ENCODE data around the gene CKAP5.
"Not testable (repeated sequence)": the region's sequence is repeated elsewhere in the genome, so short reads cannot be mapped to it uniquely, and the experiment has no call there.

CKAP5 gene

DNA sequence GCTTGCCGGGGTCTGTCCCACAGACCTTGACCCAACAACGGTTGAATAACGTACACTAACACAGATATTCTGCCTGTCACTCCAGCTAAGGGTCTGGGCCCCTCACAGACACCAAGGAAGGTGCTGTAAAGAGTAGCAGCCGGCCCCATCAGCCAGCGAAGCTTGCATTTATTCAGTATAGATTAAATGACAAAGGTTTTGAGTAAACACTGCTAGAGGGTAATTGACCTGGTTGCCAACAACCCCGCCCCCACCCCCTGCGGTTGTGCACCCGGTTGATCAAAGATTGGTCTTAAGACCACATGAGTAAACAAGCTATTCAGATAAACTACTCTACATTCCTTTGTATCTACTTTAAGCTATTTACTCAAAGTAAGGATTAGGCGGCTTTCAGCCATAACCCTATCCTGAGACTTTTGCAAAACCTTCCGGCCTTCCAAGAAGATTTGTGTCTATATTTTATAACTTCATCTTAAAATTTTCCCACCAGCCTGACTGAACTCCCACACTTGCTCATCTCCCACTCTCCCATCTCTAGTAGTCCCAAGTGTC is 4.8 kb upstream of the CKAP5 start:
- no peak for DNase-seq

DNA sequence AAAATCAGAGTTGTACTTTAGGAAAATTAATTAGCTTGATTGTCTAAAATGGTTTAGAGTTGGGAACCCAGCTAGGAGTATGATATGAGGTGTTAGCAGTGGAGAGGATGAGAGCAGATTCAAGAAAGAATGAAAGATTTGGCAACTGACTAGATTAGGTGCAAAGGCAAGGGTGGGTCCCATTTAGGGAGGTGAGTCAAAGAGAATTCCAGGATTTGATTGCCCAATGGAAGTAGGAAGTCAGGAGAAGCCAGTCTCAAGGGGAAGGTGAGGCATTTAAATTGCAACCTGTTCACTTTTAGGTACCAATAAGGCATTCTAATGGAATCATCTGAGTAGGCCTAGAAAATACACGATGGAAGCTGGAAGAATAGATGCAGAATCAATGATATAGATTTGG is 3.6 kb upstream of the CKAP5 start:
- DNase-seq, result no peak

DNA sequence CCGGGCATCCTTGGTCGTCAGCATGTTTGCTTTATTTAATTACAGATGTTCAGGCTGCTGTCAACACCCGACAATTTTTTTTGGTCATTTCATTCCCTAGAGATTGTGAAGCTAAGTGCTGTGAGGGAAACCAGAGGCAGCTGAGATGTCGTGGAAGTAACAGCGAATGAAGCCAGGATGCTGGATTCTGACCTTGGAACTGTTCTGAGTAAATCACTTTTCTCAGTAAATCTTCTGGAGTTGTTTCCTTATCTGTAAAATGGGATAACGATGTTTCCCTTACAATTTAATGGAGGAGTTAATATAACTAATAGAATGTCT is 390 bp upstream of the CKAP5 start:
- no peak for DNase-seq

DNA sequence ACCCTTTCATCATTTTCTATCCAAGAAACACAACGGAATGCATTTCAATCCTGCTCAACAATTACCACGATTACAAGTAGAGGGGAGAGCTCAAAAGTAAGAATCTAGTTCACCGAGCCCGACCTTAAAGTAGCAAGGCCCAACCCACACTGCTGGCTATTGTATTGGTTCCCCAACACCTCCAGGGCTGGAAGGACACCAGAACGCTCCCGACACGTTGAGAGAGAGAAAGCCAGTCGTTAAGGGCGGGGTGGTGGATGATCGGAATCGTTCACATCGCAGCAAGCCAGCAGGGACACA is 690 bp downstream of the CKAP5 start:
- no peak for DNase-seq

DNA sequence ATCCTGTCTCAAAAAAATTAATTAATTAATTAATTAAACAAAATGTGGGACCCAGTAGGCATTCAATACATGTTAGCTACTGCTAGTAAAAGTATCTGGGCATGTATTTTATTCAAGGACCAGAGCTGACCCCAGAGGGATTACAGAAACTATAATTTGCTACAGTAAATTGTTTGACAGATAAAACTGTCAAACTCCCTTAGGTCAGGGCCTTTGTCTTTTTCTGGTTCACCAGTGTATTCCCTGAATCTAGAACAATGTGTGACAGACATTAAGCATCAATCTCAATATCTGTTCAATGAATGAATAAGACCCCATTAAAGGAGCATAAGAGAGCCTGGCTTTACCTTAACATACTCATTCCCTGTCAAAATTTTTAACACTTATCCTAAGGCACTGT is 6.0 kb downstream of the CKAP5 start:
- no peak for DNase-seq

DNA sequence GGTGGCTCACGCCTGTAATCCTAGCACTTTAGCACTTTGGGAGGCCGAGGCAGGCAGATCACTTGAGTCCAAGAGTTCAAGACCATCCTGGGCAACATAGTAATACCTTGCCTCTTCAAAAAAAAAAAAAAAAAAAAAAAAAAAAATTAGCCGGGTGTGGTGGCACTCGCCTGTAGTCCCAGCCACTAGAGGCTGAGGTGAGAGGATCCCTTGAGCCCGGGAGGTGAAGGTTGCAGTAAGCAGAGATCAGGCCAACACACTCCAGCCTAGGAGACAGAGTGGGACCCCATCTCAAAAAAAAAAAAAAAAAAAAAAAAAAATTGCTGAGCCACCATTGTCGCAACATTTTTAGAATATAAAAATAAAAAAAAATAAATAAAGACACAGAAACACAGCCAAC is 7.6 kb downstream of the CKAP5 start:
- DNase-seq, result no peak

DNA sequence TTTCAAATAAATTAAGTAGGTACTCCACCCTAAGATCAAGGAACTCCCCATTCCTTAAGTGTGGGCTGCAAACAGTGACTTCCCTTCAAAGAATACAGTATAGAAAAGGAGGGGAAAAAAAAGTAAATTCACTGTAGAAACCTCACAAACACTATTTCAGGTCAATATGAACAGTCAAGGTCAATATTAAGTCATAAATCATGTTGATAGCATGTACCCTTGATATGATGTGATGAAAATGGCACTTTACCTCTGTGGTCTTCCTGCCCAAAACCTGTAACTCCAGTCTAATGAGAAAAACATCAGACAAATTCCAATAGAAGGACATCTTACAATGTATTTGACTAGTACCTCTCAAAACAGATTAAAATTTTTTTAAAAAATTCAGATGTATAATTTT is 8.2 kb downstream of the CKAP5 start:
- no peak for DNase-seq

DNA sequence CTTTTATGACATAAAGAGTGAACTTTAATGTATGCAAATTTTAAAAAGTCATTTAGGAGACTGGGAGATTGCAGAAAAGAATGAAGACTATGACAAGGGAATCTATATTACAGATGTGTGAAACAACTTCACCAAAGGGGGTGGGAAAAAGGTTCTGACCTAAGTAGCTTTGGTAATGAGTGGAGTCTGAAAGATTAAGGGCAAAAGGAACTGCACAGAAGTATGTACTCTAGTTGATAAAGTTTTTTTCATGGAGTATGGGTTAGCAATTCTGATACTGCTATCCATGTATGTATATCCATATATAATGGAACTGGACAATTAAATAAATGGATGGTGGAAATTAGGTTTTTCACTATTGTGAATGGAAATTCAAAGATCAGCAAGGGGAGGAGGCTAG is 9.2 kb downstream of the CKAP5 start:
- DNase-seq, result no peak

DNA sequence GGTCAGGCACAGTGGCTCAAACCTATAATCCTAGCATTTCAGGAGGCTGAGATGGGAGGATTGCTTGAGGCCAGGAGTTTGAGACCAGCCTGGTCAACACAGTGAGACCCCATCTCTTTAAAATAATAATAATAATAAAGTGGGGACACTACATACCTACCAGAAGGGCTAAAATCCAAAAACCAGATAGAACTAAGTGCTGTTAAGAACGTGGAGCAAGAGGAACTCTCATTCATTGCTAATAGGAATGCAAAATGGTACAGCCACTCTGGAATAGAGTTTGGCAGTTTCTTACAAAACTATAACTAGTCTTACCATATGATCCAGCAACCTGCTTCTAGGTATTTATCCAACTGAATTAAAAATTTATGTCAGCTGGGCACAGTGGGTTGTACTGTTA is 9.6 kb downstream of the CKAP5 start:
- DNase-seq, result no peak

DNA sequence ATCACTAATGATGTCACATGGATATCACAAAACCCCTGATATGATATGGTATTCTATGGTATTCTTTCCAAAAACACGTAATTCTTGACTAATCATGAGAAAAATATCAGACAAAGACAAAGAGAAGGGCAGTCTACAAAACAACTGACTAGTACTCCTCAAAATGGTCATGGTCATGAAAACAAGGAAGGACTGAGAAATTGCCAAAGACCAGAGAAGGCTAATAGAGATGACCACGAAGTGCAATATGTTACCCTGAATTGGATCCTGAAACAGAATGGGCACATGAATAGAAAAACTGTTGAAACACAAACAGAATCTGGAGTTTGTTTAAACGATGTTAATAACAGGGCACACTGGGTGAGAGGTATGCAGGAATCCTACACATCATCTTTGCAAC is 10.2 kb downstream of the CKAP5 start:
- DNase-seq, result no peak

DNA sequence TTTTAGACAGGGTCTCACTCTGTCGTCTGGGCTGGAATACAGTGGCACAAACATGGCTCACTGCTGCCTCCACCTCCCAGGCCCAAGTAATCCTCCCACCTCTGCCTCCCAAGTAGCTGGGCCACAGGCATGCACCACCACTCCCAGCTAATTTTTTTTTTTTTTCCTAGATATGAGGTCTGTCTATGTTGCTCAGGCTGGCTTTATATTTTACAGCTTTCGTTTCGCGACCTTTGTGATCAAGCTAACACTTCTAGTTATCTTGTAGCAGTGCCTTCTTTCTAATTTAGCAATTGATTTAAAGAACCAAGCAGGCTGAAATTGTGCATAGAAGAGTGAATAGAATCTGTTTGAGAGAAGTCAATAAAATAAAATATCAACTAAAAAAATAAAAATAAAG is 11.3 kb downstream of the CKAP5 start:
- DNase-seq, result no peak

DNA sequence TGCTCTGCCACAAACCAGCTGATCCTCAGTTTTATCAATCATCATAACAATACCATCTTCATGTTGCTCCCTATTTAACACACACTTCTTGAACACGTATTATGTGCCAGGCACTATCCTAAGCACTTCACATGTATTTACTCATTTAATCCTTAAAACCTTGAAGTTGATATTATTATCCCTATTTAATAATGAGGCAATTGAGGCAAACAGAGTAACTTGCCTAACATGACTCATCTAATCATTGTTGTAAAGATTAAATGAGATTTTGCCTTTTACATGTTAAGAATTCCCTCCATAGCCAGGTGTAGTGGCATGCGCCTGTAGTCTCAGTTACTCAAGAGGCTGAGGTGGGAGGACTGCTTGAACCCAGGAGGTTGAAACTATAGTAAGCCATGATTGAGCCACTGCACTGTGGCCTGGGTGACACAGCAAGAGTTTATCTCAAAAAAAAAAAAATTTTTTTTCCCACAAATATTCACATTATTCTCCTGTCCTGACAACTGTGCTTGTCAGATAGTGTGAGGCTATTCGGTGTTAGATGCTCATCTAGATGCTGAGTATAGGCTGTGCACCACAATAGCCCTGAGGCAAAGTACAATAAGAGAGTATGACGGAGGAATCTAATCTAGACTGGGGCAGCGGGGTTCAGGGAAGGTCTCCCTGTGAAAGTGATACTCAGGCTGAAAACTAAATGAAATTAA is 13.4 kb downstream of the CKAP5 start:
- no peak for DNase-seq

DNA sequence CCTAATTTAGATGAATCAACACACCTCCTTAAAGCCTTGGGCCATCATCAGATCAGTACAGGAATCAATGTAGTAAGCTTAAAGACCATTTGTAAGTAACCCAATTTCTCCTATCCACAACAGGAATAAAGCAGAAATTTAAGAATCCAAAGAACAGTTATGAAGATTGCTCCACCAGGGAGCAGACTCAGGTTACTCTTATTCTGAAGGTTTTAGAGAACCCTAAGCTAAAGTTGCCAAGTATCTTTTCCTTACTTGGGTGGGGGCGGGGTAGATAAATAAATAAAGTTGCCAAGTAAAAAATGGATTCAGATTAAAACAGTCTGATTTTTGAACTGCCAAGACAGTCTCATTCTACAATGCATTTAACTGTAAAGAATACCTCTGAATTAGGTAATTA is 18.1 kb downstream of the CKAP5 start:
- DNase-seq, result no peak

DNA sequence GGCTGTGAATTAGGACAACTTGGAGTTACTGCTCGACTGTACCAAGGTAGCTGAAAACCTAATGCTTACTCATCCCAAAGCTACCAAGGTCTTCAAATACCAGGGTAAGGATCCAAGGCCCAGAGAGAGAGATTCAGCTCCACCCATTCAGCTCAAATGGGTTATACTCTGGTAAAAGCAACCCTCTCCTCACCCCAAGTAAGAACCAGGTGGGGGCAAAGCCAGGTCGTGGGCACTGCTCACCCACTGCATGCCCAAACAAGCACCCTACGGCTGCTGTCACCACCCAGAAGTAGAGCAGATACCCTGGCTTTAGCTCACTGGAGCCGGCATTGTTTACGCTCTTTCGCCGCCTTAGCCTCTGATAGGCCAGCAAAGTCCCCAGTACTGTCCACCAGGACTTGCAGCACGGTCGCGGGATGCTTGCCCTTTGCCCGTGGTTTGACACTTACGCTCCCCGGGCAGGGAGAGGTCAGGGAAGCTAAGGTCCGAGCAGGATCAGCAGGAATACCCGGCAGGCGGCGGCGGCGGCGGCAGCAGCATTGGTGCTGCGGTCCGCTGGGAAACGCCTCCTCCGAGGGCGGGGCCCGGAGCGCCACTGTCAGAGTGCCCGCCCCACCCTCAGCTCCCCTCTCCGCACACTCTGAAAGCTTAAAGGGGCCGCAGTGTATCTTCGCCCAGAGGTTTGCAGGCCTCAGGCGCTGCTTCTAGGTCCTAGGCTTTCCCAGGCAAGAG is 19.6 kb downstream of the CKAP5 start:
- peak; percentile 67 for DNase-seq

DNA sequence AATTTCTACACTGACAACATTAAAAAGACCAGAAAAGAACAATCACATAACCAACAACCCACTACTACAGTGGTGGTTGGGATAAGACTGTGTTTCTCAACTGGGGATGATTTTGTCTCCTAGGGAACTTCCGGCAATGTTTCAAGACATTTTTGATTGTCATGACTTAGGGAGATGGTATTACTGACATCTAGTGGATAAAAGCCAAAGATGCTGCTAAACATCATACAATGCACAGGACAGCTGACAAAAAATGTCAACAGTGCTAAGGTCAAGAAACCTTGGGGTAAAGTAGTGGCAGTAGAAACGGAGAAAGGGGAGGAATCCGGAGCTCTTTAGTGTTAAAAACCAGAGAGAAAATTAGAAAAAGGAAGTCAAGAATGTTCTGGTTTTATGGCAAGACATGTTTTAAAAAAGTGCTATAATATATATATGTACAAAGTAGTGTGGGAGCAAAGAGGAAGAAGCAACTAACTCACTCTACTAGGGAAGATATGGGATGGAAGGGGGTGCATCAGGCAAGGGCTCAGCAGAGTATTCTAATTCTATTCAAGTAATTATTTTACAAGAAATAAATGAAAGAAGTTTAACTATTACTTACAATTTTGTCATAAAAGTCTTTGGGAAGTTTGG is 37.2 kb downstream of the CKAP5 start:
- DNase-seq, result peak; percentile 33

DNA sequence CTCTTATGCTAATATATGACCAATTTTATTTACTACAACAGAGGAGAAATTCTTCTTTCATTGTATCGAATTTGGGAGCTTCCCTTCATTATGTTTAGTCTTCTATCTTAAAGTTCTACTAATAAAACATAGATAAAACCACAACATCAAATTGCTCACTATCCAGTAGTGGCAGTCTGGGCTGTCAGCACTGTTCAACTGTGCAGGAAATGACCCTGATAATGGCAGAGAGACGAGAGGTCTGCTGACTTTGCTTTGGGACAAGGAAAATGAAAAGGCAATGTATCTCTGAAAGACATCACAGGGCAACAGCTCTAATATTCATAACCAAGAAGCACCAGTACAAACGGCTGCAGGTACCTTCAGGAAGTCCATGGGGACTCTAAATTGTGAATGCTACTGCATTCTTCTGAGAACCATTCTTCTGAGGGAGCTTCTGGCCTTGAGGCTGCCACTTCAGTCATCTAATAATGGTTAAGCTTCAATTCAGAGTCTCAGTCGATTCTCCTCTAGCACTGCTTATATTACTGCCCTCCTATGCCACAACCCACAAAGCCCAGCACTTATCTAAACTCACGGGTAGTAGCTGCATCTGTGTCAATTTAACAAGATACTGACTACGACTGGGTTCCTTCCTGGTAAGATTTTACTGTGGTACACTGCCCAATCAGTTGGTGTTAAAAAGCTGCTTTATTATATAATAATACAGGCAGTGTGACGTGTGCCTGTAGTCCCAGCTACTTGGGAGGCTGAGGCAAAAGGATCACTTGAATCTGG is 44.2 kb downstream of the CKAP5 start:
- no peak for DNase-seq

DNA sequence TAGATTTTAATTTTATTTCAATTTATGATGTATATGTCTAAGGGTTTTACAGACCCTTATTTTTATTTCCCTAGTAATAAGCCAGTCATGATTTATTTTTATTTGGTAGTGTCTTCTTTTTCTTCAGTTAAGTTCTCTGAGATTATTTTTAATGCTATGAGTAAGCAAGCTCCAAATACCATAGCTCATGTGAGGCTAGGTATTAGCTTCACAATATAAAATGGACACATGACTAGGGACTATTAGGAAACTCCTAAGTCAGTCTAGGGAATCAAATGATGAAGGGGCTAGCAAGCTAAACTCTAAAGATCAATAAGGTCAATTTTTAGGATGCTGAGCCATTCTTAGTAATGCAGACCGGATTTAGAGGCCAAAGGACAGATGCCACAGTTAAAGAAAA is 45.9 kb downstream of the CKAP5 start:
- DNase-seq, result no peak

DNA sequence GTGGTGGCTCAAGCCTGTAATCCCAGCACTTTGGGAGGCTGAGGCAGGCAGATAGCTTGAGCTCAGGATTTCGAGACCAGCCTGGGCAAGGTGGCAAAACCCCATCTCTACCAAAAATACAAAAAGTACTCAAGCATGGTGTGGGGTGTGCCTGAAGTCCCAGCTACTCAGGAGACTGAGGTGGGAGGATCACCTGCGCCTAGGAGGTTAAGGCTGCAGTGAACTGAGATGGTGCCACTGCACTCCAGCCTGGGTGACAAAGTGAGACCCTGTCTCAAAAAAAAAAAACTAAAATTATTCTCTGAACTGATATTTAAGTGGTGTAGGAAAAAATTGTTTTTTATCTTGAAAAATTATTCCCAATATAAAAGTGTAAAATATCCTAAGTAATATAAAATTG is 46.4 kb downstream of the CKAP5 start:
- not testable (repeated sequence) for DNase-seq

DNA sequence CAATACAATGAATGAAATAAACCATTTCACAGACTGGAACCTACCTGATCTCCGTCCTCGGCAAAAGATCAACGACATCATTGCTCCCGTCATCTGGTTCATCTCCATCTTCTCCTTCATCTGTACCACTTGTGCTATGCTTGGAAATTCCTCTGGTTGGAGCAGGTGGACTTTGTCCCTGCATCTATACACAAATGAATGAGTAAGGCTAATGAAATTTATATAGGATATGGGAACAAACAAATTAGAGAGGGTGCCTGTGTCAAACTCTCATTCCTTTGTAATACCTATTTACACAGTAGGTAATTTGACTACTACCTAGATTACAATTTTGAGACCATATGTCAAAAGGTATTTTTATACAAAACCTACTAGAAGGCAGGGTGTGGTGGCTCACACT is 67.7 kb downstream of the CKAP5 start:
- no peak for DNase-seq

DNA sequence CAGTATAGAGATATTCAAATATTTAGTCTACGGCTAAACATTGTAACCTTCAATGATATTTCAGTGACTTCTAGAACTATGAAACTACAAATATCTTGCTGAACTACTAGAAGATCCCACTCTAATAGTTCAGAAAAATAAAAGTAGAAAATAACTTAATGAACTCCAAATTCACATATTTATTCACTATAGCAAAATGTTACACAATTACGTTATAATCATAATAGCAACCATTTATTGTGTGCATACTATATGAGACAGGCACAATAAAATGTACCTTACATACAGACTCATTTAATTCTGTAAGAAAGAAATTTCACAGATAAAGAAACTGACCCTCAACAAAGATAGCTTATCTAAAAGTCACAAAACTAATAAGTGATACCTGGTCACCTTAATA is 69.2 kb downstream of the CKAP5 start:
- no peak for DNase-seq

DNA sequence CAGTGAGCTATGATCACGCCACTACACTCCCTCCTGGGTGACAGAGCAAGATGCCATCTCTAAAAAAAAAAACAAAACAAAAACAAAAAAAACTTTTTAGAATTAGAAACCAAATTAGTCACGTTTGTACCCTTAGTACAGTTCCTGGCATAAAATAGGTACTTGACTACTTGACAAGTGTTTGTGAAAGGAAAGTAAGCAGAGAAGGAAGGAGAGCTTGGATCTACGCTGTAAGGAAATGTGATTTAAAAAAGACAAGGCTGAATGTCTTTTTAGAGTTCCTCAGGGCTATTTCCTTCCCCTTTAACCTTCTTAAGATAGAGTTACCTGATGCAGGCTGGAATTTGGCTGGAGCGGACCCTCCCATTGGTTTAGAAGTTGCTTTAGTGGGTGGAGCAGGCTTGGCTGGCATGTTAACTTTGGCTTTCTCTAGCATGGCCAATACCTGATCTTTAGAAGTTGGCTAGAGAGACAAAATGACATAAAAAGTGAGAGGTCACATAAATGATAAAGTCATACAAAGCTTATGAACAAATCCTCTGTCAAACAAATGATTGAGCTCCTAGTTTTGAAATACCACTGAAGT is 76.4 kb downstream of the CKAP5 start:
- DNase-seq, result no peak

DNA sequence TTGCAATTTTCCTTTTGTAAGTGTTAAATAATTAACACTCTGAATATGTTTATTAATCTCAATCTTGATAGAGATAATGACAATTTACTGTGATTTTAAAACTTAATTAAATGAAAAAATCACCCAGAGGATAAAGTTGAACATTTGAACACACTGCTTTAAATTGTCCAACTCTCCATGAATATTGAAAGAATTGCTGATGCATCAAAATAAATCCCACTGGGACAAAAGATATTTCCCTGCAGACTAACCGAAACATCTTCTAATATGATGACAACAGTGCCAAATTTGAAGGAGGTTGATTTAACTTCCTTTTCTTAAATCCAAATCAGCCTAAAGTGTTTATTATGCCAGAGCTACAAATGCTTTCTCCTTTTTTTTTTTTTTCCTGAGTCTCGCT is 79.4 kb downstream of the CKAP5 start:
- DNase-seq, result no peak

DNA sequence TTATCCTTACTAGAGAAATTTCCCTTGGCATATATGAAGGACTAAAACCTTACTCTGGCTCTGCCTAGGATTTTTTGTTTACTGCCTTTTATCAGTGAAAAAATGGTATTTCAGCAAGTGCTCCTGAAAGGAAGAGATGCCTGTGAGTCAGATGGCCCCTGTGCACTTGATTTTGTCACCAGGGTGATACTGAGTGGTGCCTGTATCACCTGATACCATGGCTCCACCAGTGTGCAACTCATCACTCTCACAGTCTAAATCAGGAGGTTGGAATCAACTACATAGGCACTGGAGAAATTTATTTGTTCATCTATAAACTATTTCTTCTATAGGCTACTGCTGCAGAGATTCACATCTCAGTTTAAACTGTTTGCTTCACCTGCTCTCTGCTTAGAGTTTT is 83.8 kb downstream of the CKAP5 start:
- DNase-seq, result no peak
